NCI-H446 (cell line): Measurements from ENCODE around the gene ZSWIM6.

Experiments
- DNase-seq, 2 experiments: peaks; one replicate each; lab custom pipeline; 2025; lab: John Stamatoyannopoulos, UW

The ZSWIM6 gene

DNA sequence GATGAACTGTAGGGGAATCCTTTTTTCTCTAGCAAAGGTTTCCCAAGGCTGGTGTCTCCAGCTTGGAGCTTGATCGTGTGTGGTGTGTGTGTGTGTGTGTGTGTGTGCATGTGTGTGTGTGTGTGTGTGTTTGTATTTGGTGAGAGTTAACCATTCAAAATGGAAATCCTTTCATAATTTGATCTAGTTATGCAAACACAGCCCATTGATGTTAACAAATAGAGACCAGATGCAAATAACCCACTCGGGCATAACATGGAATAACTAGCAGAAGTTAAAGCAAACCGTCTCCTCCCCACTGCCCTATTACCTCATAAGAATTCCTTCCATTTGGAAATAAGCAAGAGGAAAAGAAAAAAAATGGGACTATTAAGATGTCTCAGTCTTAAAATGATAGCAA, 24.9 kb upstream of the ZSWIM6 start:
- DNase-seq = no peak

DNA sequence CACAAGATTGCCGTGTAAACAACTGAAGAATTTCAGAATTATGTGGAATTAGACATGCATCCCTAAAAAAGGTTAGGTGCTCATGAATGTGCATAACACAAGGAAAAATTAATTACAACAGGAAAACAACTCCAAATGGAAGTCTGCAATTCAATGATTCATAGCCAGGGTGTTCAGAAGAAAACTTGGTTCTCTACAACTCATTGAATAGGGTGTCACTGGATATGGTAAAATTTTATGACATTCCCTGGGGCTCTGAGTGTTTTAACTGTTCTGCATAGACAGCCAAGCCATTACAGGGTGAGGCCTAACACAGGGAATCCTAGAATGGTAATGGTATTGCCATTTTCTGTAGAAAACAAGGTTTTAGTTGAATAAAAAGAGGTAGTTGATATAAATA, 24.4 kb upstream of the ZSWIM6 start:
- DNase-seq = no peak

DNA sequence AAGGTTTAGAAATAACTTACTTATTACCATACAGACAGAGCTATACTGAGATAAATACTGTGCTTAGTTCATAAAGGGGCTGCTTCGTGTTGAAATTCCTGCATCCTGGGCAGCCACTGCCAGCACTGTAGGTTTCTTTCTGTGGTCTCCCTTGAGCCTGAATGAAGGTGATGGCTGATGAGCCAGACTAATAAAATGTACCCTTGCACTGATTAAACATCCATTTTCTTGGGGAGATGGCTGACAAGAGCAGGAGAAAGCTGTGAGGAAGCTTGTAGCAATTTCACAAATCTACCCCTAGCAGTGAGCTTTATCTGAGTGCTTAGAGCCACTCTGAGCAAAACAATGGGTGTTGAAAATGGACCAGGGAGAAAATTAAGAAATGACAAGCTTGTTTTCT, 23.3 kb upstream of the ZSWIM6 start:
- DNase-seq = no peak

DNA sequence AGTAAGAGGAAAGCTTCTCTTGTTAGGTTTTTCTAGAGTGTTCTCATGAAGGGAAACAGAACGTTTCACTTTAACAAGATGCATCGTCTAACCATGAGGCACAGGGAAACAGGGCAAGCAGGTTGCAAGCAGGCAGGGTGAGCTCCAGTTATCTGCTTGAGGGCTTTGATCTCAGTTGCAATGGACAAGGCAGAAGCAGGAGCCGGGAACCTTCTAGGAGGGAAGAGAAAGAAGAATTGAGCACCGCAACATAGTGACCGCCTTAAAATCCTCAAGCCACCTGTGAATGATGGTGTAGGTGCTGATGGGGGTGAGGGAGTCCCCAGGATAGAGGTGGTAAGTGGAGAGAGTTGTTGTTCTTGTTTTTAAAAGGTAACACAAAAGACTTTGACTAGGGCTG, 22.9 kb upstream of the ZSWIM6 start:
- DNase-seq = no peak

DNA sequence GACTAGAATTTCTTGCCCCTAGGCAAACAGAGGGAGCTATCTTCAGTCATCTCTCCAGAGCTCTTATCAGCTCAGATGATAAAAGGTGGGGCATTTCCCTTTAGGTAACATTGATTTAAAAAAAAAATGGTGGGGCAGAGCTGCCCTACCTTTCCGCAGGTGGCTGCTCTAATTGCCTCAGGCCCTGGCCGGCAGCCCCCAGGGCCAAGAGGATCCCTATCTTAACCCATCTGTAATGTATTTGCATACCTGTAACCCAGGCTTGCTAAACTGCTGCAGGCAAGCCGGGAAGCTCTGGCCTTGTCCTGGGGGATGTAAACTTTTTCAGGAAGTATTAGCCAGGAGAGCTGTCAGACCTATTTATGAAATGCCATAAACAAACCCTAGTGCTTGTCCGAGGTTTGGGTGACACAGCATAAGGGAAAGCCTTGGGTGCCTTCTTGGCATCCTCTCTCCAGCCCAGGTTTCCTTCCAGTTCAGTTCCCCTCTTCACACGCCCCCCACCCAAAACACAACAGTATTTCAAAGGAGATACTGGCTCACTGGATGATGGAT, 20.9 kb upstream of the ZSWIM6 start:
- DNase-seq = no peak

GRCh38 chr5:61311836-61312808, 19.9 kb upstream of the ZSWIM6 start:
- no peak for DNase-seq

DNA sequence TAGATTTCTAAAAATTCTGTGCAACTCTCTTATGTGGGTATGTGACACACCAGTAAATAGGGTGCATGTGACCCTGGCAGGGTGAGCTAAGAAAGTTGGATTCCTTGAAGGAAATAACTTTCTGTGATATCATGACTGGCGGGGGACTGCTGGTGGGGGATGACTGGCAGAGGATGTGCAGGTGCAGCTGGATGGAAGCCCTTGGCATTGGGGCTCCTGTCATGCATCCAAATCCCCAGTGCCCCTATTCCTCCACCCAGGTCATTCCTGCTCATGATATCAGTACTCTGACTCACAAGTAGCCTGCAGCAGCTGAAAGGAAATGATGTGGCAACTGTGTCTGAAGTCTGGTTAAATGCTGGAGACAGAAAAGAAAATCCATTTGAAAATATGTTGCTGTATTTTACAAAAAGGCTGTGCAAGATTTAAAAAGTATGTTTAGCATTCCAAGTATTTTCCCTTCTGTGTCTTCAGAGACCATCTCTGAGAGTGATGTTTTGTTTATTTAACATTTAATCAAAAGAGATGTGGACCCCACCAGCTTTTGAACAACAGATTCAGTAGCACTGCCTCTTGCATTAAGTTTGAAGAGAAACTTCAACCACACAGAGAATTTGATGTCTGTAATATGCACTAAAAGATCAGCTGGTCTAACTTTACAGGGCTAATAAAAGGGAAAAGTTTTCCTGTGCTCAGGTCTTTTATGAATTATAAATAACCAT, 17.9 kb upstream of the ZSWIM6 start:
- no peak for DNase-seq

- DNase-seq = no peak
Observed at GRCh38 chr5:61318376-61318775, 13.7 kb upstream of the ZSWIM6 start.

- peak in 1 of 2 experiments; percentile 3 for DNase-seq
Observed at GRCh38 chr5:61319388-61320146, 12.5 kb upstream of the ZSWIM6 start.

DNA sequence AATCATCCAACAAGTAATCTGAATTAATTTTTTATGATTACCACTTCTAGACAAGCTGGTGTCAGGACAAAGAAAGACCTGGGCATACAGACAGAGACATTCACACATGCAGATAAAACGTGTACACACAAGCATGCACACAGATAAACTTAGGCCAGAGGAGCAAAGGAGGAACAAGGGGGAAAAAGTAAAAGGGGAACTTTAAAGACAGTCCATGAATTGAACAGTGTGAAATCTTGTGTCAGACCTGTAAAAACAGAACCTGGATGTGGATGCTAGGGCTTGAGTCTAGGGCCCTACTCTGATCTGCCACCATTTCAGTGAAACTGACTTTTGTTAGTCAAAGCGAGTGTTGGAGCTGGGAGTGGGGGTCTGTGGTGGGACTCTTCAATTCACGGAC, 11.2 kb upstream of the ZSWIM6 start:
- DNase-seq = no peak

GRCh38 chr5:61321669-61322068, 10.4 kb upstream of the ZSWIM6 start:
- DNase-seq = no peak

DNA sequence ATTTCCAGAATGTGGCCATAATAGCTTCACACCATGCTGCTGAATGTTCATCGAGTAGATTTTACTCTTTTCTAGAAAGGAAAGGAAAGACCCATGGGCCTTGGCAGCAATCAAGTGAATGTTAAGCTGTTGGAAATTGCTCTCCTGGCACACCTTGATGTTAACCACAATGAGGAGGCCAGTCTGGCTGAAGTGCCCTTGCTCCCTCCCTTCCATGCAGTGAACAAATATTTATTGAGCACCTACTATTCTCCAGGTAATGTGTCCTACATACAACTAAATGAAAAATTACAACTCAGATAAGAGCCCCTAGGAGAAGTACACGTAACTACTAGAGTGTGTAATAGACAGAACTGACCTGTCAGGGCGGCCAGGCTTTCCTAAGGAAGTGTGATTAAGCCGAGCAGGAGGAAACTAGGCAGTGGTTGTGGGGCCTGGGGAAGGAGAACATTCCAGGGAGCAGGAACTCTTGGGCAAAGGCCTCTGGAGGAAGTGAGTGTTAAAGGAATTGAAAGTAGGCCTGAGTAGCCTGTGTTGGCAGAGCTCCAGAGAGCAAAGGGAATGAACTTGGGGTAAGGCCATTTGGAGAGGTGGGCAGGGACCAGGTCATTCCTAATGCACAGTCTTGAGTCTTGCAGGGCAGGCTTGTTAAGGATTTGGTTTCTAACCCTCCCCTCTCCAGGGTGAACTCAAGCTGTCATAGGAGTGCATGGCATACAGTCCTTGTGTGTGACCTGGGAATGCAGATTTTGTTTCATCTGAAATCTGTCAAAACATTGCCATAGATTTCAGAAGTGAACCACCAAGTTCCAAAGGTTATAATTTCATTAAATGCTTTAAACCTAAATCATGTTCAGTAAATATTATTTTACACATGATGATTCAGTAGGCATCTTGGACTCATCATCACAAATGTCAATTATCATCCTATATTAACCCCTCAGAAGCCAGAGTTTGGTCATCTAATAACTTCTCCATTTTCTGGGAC, 9.0 kb upstream of the ZSWIM6 start:
- DNase-seq = no peak

GRCh38 chr5:61327760-61328753, 4.0 kb upstream of the ZSWIM6 start:
- DNase-seq = no peak

GRCh38 chr5:61328791-61329549, 3.1 kb upstream of the ZSWIM6 start:
- no peak for DNase-seq

DNA sequence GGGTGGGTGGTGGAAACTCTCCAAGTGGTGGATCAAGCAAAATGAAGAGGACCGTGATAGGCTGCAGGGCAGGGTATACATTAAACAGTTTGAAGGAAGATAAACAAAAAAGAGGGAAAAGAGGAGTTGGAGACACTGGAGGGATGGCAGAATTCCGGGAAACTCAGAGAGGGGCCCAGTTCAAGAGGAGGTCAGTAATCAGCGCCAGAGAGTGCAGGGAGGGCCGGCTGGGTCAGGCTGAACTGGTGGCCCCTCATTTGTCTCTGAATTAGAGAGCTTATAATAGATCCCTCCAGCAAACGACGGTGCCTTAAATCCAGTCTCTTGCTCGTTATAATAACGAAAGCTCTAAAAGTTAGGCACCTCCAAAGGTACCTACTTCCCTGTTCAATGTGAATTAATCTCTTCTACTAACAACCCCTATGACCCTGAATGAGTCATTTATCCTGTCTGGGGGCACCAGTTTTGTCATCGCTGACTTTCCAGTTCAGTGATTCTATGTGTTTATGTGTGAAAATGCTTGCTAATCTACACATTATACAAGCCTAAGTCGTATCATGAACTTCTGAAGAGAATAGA, 2.4 kb upstream of the ZSWIM6 start:
- DNase-seq = no peak

GRCh38 chr5:61330341-61330844, 1.7 kb upstream of the ZSWIM6 start:
- peak; percentile 10 to 35 for DNase-seq

- peak; percentile 26 to 48 for DNase-seq
Observed at GRCh38 chr5:61330845-61331406, 1.1 kb upstream of the ZSWIM6 start.

DNA sequence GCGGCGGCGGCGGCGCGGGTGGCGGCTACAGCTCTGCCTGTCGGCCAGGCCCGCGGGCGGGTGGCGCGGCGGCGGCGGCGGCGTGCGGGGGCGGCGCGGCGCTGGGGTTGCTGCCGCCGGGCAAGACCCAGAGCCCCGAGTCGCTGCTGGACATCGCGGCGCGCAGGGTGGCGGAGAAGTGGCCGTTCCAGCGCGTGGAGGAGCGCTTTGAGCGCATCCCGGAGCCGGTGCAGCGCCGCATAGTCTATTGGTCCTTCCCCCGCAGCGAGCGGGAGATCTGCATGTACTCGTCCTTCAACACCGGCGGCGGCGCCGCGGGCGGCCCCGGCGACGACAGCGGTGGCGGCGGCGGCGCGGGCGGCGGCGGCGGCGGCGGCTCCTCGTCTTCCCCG, 296 bp downstream of the ZSWIM6 start:
- DNase-seq = peak in 1 of 2 experiments; percentile 49
